Liver (tissue), 9 donors: Measurements from ENCODE around the gene SOX6. TPM values are rescaled to one million over a fixed set of nuclear protein-coding genes. Genes with fewer than 3 reads are reported as not detected.

Experiments used
- DNase-seq: peaks from one replicate; pipeline ENCODE4 v3.0.0-alpha.2; 2017; ENCODE audit warnings: low spot score
- H3K27ac ChIP-seq, 2 donors: one replicate each; pipeline ENCODE4 v1.7.0; 2013; ENCODE audit warnings: inconsistent platforms in 2 of 2, low read length in 2 of 2, control low read depth in 1 of 2, low read depth in 1 of 2, mild to moderate bottlenecking in 1 of 2
- H3K27me3 ChIP-seq, 4 donors: one replicate each; pipeline versions ENCODE4 v1.6.1 to v1.7.0; 2013; ENCODE audit warnings: low read length in 3 of 4, inconsistent platforms in 1 of 4, mild to moderate bottlenecking in 1 of 4, moderate library complexity in 1 of 4; ENCODE audit not compliant: control insufficient read depth in 4 of 4, insufficient read depth in 4 of 4
- H3K36me3 ChIP-seq, 4 donors: one replicate each; pipeline versions ENCODE4 v1.6.1 to v1.7.0; 2013; ENCODE audit warnings: low read length in 3 of 4, mild to moderate bottlenecking in 3 of 4, low read depth in 1 of 4, moderate library complexity in 1 of 4; ENCODE audit not compliant: control insufficient read depth in 4 of 4, insufficient read depth in 3 of 4
- H3K4me1 ChIP-seq, 4 donors: one replicate each; pipeline versions ENCODE4 v1.6.1 to v1.7.0; 2013; ENCODE audit warnings: low read length in 3 of 4, mild to moderate bottlenecking in 3 of 4, moderate library complexity in 1 of 4; ENCODE audit not compliant: control insufficient read depth in 4 of 4, insufficient read depth in 4 of 4
- H3K4me3 ChIP-seq, 3 donors: one replicate each; pipeline versions ENCODE4 v1.6.1 to v1.7.0; 2013; ENCODE audit warnings: low read length in 3 of 3, control low read depth in 1 of 3, low read depth in 1 of 3, mild to moderate bottlenecking in 1 of 3
- H3K9ac ChIP-seq, 2 donors: one replicate each; pipeline ENCODE4 v1.7.0; 2013; ENCODE audit warnings: low read length in 2 of 2, mild to moderate bottlenecking in 2 of 2, moderate library complexity in 2 of 2, control low read depth in 1 of 2, low read depth in 1 of 2
- H3K9me3 ChIP-seq, 4 donors: one replicate each; pipeline versions ENCODE4 v1.6.1 to v1.7.0; 2013; ENCODE audit warnings: low read length in 3 of 4; ENCODE audit not compliant: control insufficient read depth in 4 of 4
- EGR1 ChIP-seq, 2 donors: IDR thresholded peaks; 2 replicates each; pipeline ENCODE4 v1.6.1; 2016 to 2018; ENCODE audit warnings: antibody characterized with exemption in 2 of 2, low read depth in 2 of 2
- FOXA1 ChIP-seq: IDR thresholded peaks from 2 replicates; pipeline ENCODE4 v1.6.1; 2016; ENCODE audit warnings: antibody characterized with exemption
- FOXA2 ChIP-seq: IDR thresholded peaks from 2 replicates; pipeline ENCODE4 v1.6.1; 2016; ENCODE audit warnings: antibody characterized with exemption
- GABPA ChIP-seq, 2 donors: IDR thresholded peaks in 1 of 2; conservative IDR thresholded peaks in 1 of 2; 2 replicates each; pipeline ENCODE4 v1.6.1; 2016; ENCODE audit warnings: antibody characterized with exemption in 2 of 2, mild to moderate bottlenecking in 1 of 2, moderate library complexity in 1 of 2
- HNF4A ChIP-seq, 2 donors: conservative IDR thresholded peaks; 2 replicates each; pipeline ENCODE4 v1.6.1; 2016; ENCODE audit warnings: antibody characterized with exemption in 2 of 2, mild to moderate bottlenecking in 2 of 2
- HNF4G ChIP-seq: IDR thresholded peaks from 2 replicates; pipeline ENCODE4 v1.6.1; 2016; ENCODE audit warnings: antibody characterized with exemption
- JUND ChIP-seq, 2 donors: IDR thresholded peaks; 2 replicates each; pipeline ENCODE4 v1.6.1; 2016; ENCODE audit warnings: antibody characterized with exemption in 2 of 2
- NR2F2 ChIP-seq: IDR thresholded peaks from 2 replicates; pipeline ENCODE4 v1.6.1; 2016; ENCODE audit warnings: antibody characterized with exemption
- RAD21 ChIP-seq, 2 donors: IDR thresholded peaks; 2 replicates each; pipeline ENCODE4 v1.6.1; 2016; ENCODE audit warnings: antibody characterized with exemption in 2 of 2, mild to moderate bottlenecking in 2 of 2
- RXRA ChIP-seq, 2 donors: IDR thresholded peaks; 2 replicates each; pipeline ENCODE4 v1.6.1; 2017 to 2018; ENCODE audit warnings: antibody characterized with exemption in 2 of 2, mild to moderate bottlenecking in 1 of 2
- SP1 ChIP-seq: IDR thresholded peaks from 2 replicates; pipeline ENCODE4 v1.6.1; 2018; ENCODE audit warnings: antibody characterized with exemption, mild to moderate bottlenecking
- TAF1 ChIP-seq: conservative IDR thresholded peaks from 2 replicates; pipeline ENCODE4 v1.6.1; 2016; ENCODE audit warnings: antibody characterized with exemption, mild to moderate bottlenecking
- WGBS: extraction: QIAGEN DNeasy Blood & Tissue Kit; methylation state at CpG from one replicate; pipeline ENCODE4 v1.1.7; 2013; 5-methylcytosine and 5-hydroxymethylcytosine counted together
- polyA plus RNA-seq, 2 donors: library from polyadenylated mRNA; stranded (reverse) in 1 of 2; unstranded in 1 of 2; fragments of 200-250 nt in 1 of 2; fragments of >200 nt in 1 of 2; fragmentation: Nextera tagmentation in 1 of 2; extraction: Ambion mirVana in 1 of 2; gene quantifications; one replicate each; pipeline versions ENCODE4 v1.2.1 to v1.2.3, GENCODE V29; 2013 to 2015
- total RNA-seq, 2 donors: library from RNA; depleted of rRNA; stranded (reverse); fragments of >200 nt; gene quantifications; one replicate each; pipeline ENCODE4 v1.2.3, GENCODE V29; 2014
- TF ChIP-seq, protein P1 (sequence below): IDR thresholded peaks from 2 replicates; pipeline ENCODE4 v1.6.1; 2016; ENCODE audit warnings: antibody characterized with exemption
- TF ChIP-seq, protein P2 (sequence below): IDR thresholded peaks from 2 replicates; pipeline ENCODE4 v1.6.1; 2016; ENCODE audit warnings: antibody characterized with exemption, mild to moderate bottlenecking
- TF ChIP-seq, protein P3 (sequence below): IDR thresholded peaks from 2 replicates; pipeline ENCODE4 v1.6.1; 2016; ENCODE audit warnings: antibody characterized with exemption
- TF ChIP-seq, protein P4 (sequence below): IDR thresholded peaks from 2 replicates; pipeline ENCODE4 v1.6.1; 2016; ENCODE audit warnings: antibody characterized with exemption
- donor health status: healthy.
- donor health status: healthy.
- donor health status: healthy.
- donor health status: healthy.
- donor health status: healthy.

The SOX6 gene
- total and polyA plus RNA-seq, 4 donors = 2.4 to 111 (median 14.8) TPM

DNA sequence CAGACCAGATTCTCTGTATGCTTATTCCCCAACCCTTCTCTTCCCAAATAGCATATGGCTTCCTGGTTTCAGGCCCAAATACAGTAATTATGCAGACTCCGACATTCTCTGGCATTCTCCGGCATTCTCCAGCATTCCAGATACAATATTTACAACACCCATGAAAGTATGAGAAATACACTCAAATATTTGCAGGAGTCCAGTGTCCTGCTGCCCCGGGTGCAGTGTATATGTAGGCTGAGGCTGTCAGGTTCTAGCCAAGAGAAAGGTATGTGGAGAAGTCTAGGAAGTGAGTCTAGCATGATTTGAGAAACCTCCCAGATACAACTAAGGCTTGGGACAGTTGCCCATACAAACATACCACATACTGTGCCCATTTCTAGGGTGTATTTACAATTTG lies 160.7 kb downstream of the SOX6 start:
- DNase-seq = no peak
- H3K36me3 ChIP-seq = no peaks in the 10 kb centered on the region
- no peaks in the 10 kb centered on the region for H3K9me3 ChIP-seq
- H3K4me3 ChIP-seq = no peak overlapping the region
- WGBS = 47% methylated on average over 3 of the region's 3 CpGs
- H3K27me3 ChIP-seq = no peaks in the 10 kb centered on the region
- TF ChIP-seq JUND (IDR thresholded peaks at IDR 0.05) = no peak
- TF ChIP-seq, protein P1, sequence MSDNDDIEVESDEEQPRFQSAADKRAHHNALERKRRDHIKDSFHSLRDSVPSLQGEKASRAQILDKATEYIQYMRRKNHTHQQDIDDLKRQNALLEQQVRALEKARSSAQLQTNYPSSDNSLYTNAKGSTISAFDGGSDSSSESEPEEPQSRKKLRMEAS = no peak
- no peak for TF ChIP-seq HNF4A (conservative IDR thresholded peaks at IDR 0.05)
- TF ChIP-seq FOXA2 = no peak
- no peak for TF ChIP-seq RXRA (IDR thresholded peaks at IDR 0.05)
- no peak for TF ChIP-seq SP1
- no peak for TF ChIP-seq EGR1 (IDR thresholded peaks at IDR 0.05; ENCODE audit: low read depth in 2 of 2)
- no peak for TF ChIP-seq NR2F2
- no peak for TF ChIP-seq HNF4G
- TF ChIP-seq, protein P2, sequence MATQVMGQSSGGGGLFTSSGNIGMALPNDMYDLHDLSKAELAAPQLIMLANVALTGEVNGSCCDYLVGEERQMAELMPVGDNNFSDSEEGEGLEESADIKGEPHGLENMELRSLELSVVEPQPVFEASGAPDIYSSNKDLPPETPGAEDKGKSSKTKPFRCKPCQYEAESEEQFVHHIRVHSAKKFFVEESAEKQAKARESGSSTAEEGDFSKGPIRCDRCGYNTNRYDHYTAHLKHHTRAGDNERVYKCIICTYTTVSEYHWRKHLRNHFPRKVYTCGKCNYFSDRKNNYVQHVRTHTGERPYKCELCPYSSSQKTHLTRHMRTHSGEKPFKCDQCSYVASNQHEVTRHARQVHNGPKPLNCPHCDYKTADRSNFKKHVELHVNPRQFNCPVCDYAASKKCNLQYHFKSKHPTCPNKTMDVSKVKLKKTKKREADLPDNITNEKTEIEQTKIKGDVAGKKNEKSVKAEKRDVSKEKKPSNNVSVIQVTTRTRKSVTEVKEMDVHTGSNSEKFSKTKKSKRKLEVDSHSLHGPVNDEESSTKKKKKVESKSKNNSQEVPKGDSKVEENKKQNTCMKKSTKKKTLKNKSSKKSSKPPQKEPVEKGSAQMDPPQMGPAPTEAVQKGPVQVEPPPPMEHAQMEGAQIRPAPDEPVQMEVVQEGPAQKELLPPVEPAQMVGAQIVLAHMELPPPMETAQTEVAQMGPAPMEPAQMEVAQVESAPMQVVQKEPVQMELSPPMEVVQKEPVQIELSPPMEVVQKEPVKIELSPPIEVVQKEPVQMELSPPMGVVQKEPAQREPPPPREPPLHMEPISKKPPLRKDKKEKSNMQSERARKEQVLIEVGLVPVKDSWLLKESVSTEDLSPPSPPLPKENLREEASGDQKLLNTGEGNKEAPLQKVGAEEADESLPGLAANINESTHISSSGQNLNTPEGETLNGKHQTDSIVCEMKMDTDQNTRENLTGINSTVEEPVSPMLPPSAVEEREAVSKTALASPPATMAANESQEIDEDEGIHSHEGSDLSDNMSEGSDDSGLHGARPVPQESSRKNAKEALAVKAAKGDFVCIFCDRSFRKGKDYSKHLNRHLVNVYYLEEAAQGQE = no peak
- TF ChIP-seq FOXA1 = no peak
- peaks cover 0 to 2% (median 0%) of the 10 kb centered on the region in 4 donors for H3K4me1 ChIP-seq
- no peak overlapping the region for H3K27ac ChIP-seq
- H3K9ac ChIP-seq = no peak overlapping the region

DNA sequence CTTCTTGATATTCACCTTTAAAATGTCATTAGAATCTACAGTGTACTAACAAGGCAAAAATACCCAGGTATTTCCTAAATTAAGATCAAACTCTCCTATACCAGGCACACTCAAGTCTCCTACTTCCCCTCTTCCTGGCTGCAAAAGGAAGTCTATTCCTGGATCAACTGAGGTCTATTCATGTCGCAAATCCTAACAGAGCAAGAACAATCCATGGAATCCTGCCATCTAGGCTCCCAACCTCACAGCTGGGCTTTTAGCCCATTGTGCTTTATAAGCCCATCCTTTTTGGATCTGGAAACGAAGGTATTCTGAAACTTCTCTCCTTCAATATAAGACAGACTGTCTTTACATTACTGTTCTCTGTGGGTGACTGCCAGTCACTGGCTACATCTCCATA lies 161.8 kb downstream of the SOX6 start:
- 71% methylated on average over 2 of the region's 2 CpGs for WGBS
- Histone ChIP-seq H3K27ac (no peak overlapping the region), H3K4me3 (no peak overlapping the region), H3K9ac (no peak overlapping the region), H3K4me1 (peaks cover 0 to 2% (median 0%) of the 10 kb centered on the region in 4 donors), H3K27me3 (no peaks in the 10 kb centered on the region), H3K36me3 (no peaks in the 10 kb centered on the region), H3K9me3 (no peaks in the 10 kb centered on the region)
- no peak for DNase-seq
- no peak for TF ChIP-seq FOXA1
- TF ChIP-seq, protein P1 = no peak
- no peak for TF ChIP-seq EGR1 (IDR thresholded peaks at IDR 0.05; ENCODE audit: low read depth in 2 of 2)
- no peak for TF ChIP-seq GABPA (IDR thresholded peaks at IDR 0.05 in 1 of 2, conservative IDR thresholded peaks at IDR 0.05 in 1 of 2)
- TF ChIP-seq, protein P3, sequence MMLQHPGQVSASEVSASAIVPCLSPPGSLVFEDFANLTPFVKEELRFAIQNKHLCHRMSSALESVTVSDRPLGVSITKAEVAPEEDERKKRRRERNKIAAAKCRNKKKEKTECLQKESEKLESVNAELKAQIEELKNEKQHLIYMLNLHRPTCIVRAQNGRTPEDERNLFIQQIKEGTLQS = no peak
- no peak for TF ChIP-seq HNF4G
- TF ChIP-seq FOXA2 = no peak
- TF ChIP-seq, protein P4, sequence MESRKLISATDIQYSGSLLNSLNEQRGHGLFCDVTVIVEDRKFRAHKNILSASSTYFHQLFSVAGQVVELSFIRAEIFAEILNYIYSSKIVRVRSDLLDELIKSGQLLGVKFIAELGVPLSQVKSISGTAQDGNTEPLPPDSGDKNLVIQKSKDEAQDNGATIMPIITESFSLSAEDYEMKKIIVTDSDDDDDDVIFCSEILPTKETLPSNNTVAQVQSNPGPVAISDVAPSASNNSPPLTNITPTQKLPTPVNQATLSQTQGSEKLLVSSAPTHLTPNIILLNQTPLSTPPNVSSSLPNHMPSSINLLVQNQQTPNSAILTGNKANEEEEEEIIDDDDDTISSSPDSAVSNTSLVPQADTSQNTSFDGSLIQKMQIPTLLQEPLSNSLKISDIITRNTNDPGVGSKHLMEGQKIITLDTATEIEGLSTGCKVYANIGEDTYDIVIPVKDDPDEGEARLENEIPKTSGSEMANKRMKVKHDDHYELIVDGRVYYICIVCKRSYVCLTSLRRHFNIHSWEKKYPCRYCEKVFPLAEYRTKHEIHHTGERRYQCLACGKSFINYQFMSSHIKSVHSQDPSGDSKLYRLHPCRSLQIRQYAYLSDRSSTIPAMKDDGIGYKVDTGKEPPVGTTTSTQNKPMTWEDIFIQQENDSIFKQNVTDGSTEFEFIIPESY = no peak
- TF ChIP-seq SP1 = no peak
- TF ChIP-seq, protein P2 = no peak
- no peak for TF ChIP-seq HNF4A (conservative IDR thresholded peaks at IDR 0.05)
- no peak for TF ChIP-seq TAF1
- no peak for TF ChIP-seq JUND (IDR thresholded peaks at IDR 0.05)
- no peak for TF ChIP-seq RAD21 (IDR thresholded peaks at IDR 0.05)
